ENCODE results near the gene DPH5. TPM values are rescaled to one million over a fixed set of nuclear protein-coding genes. Genes with fewer than 3 reads are reported as not detected.
A peak's percentile ranks its signal among the peaks of the same experiment; 100 is the strongest.

Gene DPH5
- total RNA-seq (2022) (23.8 and 25.6 TPM in 2 replicates), Bru-seq, nascent RNA (percentile 65 among the genes with signal in this experiment), BruChase-seq, experiment 1, labeled RNA remaining after a 2-hour chase (percentile 68 among the genes with signal in this experiment), BruChase-seq, experiment 2, labeled RNA remaining after a 6-hour chase (percentile 59 among the genes with signal in this experiment)
- long read RNA-seq, transcript DPH5-203 (8 exons, 1,316 nt): major isoform, 26 of 52 reads
- long read RNA-seq, partial matches to known transcripts: 2 of 52 reads
- long read RNA-seq, other reads (novel, unspliced or antisense): 14 of 52 reads

DNA sequence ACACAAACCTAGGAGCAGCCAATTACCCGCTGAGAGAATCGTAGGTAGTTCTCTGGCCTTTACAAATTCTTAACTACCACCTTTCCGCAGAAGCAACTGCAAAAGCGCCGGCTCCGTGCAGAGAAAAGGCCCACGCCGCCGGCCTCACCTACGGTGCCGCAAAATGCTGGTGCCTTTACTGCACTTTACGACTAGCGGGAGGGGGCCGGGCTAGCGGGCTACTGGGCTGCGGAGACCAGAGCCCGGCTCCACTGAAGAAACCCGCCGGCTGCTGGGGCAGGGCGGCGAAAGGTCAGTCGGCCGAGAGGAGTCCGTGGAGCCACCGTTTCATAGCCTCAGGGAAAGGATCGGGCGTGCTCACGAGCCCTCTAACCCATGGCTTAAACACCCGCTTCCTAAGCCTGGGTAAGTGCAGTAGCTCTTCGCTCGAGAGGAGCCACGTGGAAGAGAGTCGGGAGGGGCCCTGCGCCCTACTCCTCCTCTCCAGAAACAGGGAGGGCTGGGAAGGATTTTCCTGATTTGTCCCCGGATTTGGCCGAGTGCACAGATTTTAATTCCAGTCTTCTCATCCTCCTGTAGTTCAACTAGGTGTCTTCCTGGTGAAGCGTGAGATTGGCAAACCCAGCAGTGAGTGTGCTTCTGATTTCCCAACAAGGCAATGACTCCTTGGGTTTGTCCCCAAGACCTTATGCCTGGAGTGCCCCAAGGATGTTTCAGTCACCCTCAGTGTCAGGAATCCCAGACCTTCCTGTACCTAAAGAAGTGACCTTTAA is at the start of gene DPH5:
TSS of gene DPH5 (minus strand) at position 128 of the 773 bp plus-strand sequence. CDS start 341 bp downstream, outside the sequence.
- Histone ChIP-seq H3K4me3 (ENCODE audit: low read depth, low read length) (peak within 1 kb of the TSS; percentile 64), H3K4me1 (no peaks in the 10 kb centered on the region), H3K36me3 (ENCODE audit: control insufficient read depth, insufficient read depth, low read length) (no peaks in the 10 kb centered on the region), H3K9me3 (no peaks in the 10 kb centered on the region), H3K27me3 (replicated peaks; ENCODE audit: control insufficient read depth, insufficient read depth, low read length) (no peaks in the 10 kb centered on the region)
- H3K4me3 Mint-ChIP-seq (ENCODE audit: unreplicated experiment): peak within 1 kb of the TSS; percentile 91
- no peaks in the 10 kb centered on the region for H3K9me3 Mint-ChIP-seq (ENCODE audit: unreplicated experiment)
- no peak for TF ChIP-seq CTCF (IDR thresholded peaks at IDR 0.05; ENCODE audit: insufficient read depth in 1 of 2, low read depth in 1 of 2, low read length in 1 of 2, severe bottlenecking in 1 of 2, unreplicated experiment in 1 of 2)
- DNase-seq: peak; percentile 89 to 92
- H3K27ac Mint-ChIP-seq (ENCODE audit: unreplicated experiment): peak within 1 kb of the TSS; percentile 86
- H3K4me1 Mint-ChIP-seq (ENCODE audit: low read depth, unreplicated experiment): peaks cover 8% of the 10 kb centered on the region
- ChIA-PET CTCF (no interaction called here), POLR2A (no interaction called here)
- no peaks in the 10 kb centered on the region for H3K36me3 Mint-ChIP-seq (ENCODE audit: insufficient read depth, unreplicated experiment)
- H3K27me3 Mint-ChIP-seq (ENCODE audit: insufficient read depth, unreplicated experiment): no peaks in the 10 kb centered on the region
- intact Hi-C loops (cut with micrococcal nuclease; ENCODE audit: unreplicated experiment): no loop called here
- BruUV-seq (replicated peaks): TSS peak; percentile 58

DNA sequence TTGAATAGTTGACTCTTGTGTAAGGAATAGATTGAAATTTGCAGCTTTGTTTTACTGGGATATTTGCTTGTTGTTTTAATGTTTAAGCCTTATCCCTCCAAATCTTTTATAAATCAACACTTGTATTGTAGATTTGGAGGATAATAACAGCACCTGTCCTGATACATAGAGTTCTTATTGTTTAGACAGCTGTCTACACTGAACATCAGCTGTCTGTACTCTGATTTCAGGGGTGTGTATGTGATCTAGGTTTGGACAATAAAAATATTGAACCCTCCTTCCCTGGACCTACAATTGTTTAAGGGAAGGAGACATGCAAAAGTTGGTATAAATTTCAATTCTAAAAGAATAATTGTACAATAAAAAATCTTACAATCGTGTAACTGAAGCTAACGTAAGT is 48.3 kb upstream of the DPH5 start:
- H3K36me3 Mint-ChIP-seq (ENCODE audit: insufficient read depth, unreplicated experiment): no peaks in the 10 kb centered on the region
- H3K4me3 ChIP-seq (ENCODE audit: low read depth, low read length): no peak overlapping the region
- H3K36me3 ChIP-seq (ENCODE audit: control insufficient read depth, insufficient read depth, low read length): no peaks in the 10 kb centered on the region
- no peaks in the 10 kb centered on the region for H3K27me3 Mint-ChIP-seq (ENCODE audit: insufficient read depth, unreplicated experiment)
- POLR2A ChIA-PET: no interaction called here
- no peak for DNase-seq
- no peak overlapping the region for H3K27ac Mint-ChIP-seq (ENCODE audit: unreplicated experiment)
- intact Hi-C loops (cut with micrococcal nuclease; ENCODE audit: unreplicated experiment): no loop called here
- H3K4me1 Mint-ChIP-seq (ENCODE audit: low read depth, unreplicated experiment): no peaks in the 10 kb centered on the region
- no peaks in the 10 kb centered on the region for H3K9me3 Mint-ChIP-seq (ENCODE audit: unreplicated experiment)
- BruUV-seq (replicated peaks): no TSS peak
- H3K4me3 Mint-ChIP-seq (ENCODE audit: unreplicated experiment): no peak overlapping the region
- no peaks in the 10 kb centered on the region for H3K4me1 ChIP-seq
- H3K9me3 ChIP-seq: no peaks in the 10 kb centered on the region
- CTCF ChIA-PET: no interaction called here
- TF ChIP-seq CTCF (IDR thresholded peaks at IDR 0.05; ENCODE audit: insufficient read depth in 1 of 2, low read depth in 1 of 2, low read length in 1 of 2, severe bottlenecking in 1 of 2, unreplicated experiment in 1 of 2): no peak
- H3K27me3 ChIP-seq (replicated peaks; ENCODE audit: control insufficient read depth, insufficient read depth, low read length): no peaks in the 10 kb centered on the region

GRCh38 chr1:101071470-101071891 is 45.9 kb upstream of the DPH5 start:
- Histone ChIP-seq H3K27me3 (replicated peaks; ENCODE audit: control insufficient read depth, insufficient read depth, low read length) (no peaks in the 10 kb centered on the region), H3K9me3 (no peaks in the 10 kb centered on the region), H3K36me3 (ENCODE audit: control insufficient read depth, insufficient read depth, low read length) (no peaks in the 10 kb centered on the region), H3K4me1 (no peaks in the 10 kb centered on the region), H3K4me3 (ENCODE audit: low read depth, low read length) (no peak overlapping the region)
- no peak overlapping the region for H3K27ac Mint-ChIP-seq (ENCODE audit: unreplicated experiment)
- DNase-seq: no peak
- ChIA-PET POLR2A (no interaction called here), CTCF (no interaction called here)
- H3K27me3 Mint-ChIP-seq (ENCODE audit: insufficient read depth, unreplicated experiment): peaks cover 4% of the 10 kb centered on the region
- no TSS peak for BruUV-seq (replicated peaks)
- H3K4me1 Mint-ChIP-seq (ENCODE audit: low read depth, unreplicated experiment): no peaks in the 10 kb centered on the region
- intact Hi-C loops (cut with micrococcal nuclease; ENCODE audit: unreplicated experiment): no loop called here
- H3K4me3 Mint-ChIP-seq (ENCODE audit: unreplicated experiment): no peak overlapping the region
- H3K9me3 Mint-ChIP-seq (ENCODE audit: unreplicated experiment): no peaks in the 10 kb centered on the region
- H3K36me3 Mint-ChIP-seq (ENCODE audit: insufficient read depth, unreplicated experiment): no peaks in the 10 kb centered on the region
- TF ChIP-seq CTCF (IDR thresholded peaks at IDR 0.05; ENCODE audit: insufficient read depth in 1 of 2, low read depth in 1 of 2, low read length in 1 of 2, severe bottlenecking in 1 of 2, unreplicated experiment in 1 of 2): no peak

Data from Caco-2 (cell line).